Activated CD4-positive, alpha-beta T cell treated with anti-CD3 and anti-CD28 coated beads, Interleukin-2, Interleukin-6, amounts not matched to agents 100 ng/mL and 50 ng/mL, durations not matched to agents 16 hours and 8 hours (primary cell): ENCODE results near the gene ZMYM1.
A peak's percentile ranks its signal among the peaks of the same experiment; 100 is the strongest.
"Not testable (repeated sequence)": the region's sequence is repeated elsewhere in the genome, so short reads cannot be mapped to it uniquely, and the experiment has no call there.

Experiments used
- DNase-seq: peaks from one replicate; pipeline ENCODE4 v3.0.0-alpha.2; 2020

The ZMYM1 gene

DNA sequence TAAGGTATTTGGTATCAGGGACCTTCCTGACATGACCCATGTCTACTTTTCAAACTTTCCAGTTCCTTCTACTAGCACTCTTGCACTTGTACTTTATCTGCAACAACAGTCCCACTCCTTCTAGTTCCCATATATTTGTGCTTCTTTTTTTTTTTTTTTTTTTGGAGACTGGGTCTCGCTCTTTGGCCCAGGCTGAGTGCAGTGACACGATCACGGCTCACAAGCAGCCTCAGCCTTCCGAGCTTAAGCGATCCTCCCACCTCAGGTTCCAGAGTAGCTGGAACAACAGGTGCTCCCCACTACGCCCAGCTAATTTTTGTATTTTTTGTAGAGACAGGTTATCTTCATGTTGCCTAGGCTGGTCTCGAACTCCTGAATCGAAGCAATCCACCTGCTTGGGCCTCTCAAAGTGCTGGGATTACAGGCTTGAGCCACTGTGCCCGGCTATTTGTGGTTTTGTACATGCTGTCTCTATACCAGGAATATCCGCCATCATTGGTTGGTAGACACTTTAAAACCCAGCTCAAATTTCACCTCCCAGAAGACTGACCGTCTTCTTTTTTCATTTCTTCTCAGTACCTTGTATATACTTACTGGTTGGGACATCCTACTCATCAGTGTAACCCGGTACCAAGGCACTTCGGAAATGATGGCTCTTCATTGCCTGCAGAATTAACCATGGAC is 1.1 kb downstream of the ZMYM1 start:
- DNase-seq, result no peak

- DNase-seq, result no peak
These were observed 6.2 kb downstream of the ZMYM1 start for GRCh38 chr1:35085421-35085820.

GRCh38 chr1:35097224-35097623 is 18.0 kb downstream of the ZMYM1 start:
- DNase-seq, result peak; percentile 30

DNA sequence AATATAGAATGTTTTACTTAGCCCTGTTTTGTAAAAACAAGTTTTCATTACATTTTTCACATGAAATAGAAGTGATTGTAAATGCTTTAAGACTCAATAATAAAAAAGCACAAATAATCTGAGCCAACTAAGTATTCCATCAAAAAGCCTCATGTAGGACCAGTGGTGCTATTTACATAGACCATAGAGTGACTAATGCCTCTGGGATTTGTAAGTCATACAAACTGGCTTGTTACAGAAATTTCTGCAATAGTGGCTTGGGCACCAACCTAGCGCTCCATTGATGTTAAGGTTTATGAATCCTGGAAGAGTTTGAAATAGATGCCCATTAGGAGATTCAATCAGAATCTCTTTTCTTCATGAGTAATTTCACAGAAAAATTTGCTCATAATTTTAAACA is 31.9 kb downstream of the ZMYM1 start:
- no peak for DNase-seq

DNA sequence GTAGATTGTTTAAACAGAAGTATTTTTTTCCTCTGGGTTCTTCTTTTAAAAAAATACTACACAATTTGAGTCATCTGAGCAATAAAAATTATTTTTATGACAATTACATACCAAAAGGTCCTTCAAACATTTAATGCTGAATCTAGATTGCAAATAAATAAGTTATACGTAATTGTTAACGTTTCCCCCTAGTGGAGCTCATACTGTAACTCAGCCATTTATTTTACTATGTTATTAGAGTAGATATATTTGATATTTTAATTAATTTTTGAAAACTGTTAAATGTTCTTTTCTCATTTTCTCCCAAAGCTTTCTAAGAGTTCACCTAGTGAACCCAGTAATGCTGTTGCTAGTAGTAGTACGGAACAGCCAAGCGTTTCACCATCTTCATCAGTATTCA is 33.5 kb downstream of the ZMYM1 start:
- no peak for DNase-seq

DNA sequence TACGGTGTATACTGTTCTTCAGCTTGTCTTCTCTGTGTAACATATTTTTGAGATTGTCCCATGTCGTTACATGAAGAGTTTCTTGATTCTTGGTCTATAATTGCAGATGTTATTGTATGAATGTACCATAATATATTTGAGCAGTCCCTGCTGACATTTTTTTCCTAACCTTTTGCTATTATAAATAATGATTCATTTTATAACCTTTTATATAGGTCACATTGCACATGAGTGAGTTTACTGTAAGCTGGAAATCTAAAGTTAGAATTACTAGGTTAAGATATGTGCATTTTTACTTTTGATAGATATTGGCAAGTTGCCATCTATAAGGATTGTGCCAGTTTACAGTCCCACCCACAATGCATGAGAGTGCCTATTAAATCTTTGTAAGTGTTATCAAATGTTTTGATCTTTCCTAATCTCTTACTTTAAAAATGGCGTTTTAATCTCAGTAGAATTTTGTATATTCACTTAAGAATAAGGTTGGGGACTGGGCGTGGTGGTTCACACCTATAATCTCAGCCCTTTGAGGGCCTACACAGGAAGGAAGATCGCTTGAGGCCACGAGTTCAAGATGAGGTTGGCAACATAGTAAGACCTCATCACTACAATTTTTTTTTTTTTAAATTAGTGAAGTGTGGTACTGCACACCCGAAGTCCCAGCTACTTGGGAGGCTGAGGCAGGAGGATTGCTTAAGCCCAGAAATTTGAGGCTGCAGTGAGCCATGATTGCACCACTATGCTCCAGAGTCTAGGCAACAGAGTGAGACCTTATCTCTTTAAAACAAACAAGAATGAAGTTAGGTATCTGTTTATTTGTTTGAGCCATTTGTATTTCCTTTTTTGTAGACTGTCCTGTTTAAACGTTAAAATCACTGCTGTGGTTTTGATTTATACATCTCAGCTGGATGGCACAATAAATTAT is 36.5 kb downstream of the ZMYM1 start:
- no peak for DNase-seq

DNA sequence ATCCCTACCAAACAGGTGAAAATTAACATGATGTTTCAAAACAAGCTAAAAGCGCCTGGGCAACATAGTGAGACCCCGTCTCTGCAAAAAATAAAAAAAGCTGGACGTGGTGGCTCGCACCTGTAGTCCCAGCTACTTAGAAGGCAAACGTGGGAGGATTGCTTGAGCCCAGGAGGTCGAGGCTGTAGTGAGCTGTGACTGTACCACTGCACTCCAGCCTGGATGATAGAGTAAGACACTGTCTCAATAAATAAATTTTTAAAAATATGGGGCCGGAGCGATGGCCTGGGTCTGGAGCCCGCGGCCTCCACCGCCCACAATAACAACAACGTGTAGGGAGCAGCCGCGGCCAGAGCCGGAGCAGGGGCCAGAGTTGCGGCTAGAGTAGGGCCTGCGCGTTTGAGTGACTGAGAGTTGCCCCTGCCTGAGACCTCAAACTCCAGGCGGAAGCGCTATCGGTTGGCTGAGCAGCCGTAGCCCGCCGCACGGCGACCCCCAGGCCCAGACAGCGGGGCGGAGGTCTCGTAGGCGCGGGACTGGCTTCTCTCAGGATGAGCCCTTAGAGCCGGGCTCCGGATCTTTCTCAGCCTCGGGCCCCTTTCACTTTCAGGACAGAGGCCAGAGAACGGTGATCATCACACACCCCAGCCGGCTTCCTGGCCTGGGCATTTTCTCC is 41.4 kb downstream of the ZMYM1 start:
- DNase-seq, result peak; percentile 5

GRCh38 chr1:35122311-35122710 is 43.1 kb downstream of the ZMYM1 start:
- no peak for DNase-seq

GRCh38 chr1:35126546-35126945 is 47.4 kb downstream of the ZMYM1 start:
- no peak for DNase-seq

GRCh38 chr1:35129080-35129479 is 49.9 kb downstream of the ZMYM1 start:
- DNase-seq, result no peak

DNA sequence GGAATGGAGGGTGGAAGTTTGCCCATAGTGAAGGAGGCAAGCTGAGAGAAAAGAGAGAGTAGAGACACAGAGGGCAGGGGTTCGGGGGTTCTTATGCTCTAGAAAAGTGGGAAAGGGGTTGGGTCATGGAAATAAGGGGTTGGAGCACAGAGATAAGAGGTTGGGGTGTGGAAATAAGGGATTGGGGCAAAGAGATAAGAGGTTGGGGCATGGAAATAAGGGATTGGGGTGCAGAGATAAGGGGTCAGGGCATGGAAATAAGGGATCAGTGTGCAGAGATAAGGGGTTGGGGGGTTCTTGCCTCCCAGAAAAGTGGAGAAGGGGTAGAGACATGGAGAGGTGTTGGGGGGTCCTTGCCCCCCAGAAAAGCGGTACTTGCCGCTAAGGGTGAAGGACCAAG is 57.6 kb downstream of the ZMYM1 start:
- no peak for DNase-seq

DNA sequence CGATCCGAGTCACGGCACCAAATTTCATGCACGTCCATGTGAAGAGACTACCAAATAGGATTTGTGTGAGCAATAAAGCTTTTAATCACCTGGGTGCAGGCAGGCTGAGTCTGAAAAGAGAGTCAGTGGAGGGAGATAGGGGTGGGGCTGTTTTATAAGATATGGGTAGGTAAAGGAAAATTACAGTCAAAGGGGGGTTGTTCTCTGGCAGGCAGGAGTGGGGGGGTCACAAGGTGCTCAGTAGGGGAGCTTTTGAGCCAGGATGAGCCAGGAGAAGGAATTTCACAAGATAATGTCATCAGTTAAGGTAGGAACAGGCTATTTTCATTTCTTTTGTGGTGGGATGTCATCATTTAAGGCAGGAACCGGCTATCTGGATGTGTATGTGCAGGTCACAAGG is 58.4 kb downstream of the ZMYM1 start:
- not testable (repeated sequence) for DNase-seq

DNA sequence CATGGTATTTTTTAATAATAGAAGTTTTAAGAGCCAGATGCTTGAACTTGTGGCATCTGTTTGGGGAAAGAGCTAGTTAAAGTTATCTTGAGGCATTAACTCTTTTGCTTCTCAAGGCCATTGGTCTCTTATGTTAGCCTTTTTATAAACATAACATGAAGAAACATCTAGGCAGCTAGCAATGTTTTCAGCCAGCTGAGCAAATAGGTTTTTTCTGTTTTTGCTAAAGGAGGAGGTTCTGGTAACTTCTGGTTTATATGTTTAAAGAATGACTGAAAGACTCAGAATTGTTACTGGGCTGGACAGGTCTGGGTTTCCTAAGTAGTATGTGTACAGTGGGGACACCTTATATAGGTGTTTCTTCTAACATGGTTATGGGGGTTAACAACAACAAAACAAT is 63.1 kb downstream of the ZMYM1 start:
- DNase-seq, result not testable (repeated sequence)

GRCh38 chr1:35142728-35143127 is 63.5 kb downstream of the ZMYM1 start:
- DNase-seq, result not testable (repeated sequence)

DNA sequence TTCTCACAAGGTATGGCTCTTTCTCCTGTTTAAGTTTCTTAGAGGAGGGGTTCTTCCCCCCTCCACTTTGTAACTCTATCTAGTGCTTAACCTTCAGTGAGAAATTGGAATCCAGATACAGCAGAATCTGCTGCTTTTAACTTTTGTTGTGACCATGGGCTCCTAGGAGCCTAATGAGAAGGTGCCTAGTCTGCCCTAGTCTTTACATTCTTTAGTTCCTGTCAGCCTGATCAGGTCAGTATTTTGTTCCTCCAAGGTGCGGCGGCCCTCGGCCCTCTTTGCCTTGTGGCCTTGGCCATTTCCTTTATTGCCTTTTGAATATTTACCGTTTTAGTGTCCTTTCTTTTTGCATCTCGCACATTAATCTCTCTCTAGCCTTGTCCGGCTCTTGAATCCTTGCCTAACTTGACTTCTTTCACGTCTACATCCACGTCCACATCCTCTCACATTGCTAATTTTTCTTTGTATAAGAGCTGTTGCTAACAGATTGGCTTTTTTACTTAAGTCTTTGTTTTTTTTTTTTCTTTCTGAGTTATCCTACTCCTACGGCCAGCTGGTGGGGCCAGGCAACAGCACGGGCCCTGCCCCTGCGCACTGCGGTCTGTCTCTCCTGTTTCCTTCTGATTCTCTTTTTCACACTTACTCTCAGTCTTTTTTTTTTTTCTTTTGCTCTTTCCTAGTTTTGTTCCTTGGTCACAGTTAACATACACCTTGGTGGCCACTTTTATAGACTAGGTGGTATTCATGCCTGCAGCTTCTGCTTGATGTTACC is 64.7 kb downstream of the ZMYM1 start:
- no peak for DNase-seq

GRCh38 chr1:35145892-35146549 is 66.8 kb downstream of the ZMYM1 start:
- DNase-seq, result peak; percentile 20

GRCh38 chr1:35151220-35151619 is 72.0 kb downstream of the ZMYM1 start:
- no peak for DNase-seq

DNA sequence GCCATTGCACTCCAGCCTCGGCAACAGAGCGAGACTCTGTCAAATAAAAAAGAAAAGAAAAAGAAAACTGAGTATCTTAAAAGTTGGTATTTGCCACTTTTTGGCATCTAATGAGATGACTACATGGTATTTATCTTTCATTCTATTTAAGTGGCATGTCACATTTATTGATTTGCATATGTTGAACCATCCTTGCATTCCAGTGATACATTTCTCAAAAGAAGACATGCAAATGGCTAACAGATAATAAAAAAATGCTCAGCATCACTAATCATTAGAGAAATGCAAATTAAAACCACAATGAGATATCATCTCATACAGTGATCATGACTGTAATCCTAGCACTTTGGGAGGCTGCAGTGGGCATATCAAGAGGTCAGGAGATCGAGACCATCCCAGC is 85.7 kb downstream of the ZMYM1 start:
- DNase-seq, result no peak
